IMR-90 (cell line): Measurements from ENCODE around the gene DDX41. TPM values are rescaled to one million over a fixed set of nuclear protein-coding genes. Genes with fewer than 3 reads are reported as not detected.

Experiments used
- ATAC-seq: fragments of 200-7000 bp; cut with Tn5 transposase; 2 replicates; pipeline ENCODE4 v1.9.1; 2020; ENCODE audit warnings: low read depth, mild to moderate bottlenecking, moderate library complexity
- BruUV-seq: library from RNA; stranded (reverse); fragments of 400-500 nt; replicated peaks from 2 replicates; lab custom pipeline; 2021; lab: Mats Ljungman, UMichigan
- CTCF ChIA-PET: fragments of 300-600 bp; formaldehyde crosslinking; extraction: SDS; loops from one replicate; lab custom pipeline; 2021; ENCODE audit warnings: antibody characterized with exemption; lab: Yijun Ruan, JAX
- POLR2A ChIA-PET: fragments of 300-600 bp; sonication (Branson Sonifier 250); formaldehyde crosslinking; loops from one replicate; lab custom pipeline; 2022; ENCODE audit warnings: antibody characterized with exemption; ENCODE audit not compliant: unreplicated experiment; lab: Charles Lee
- DNase-seq: peaks from one replicate; pipeline ENCODE4 v3.0.0; 2013
- H2AFZ ChIP-seq: replicated peaks from 2 replicates; pipeline ENCODE3; 2013; ENCODE audit warnings: low read length, mild to moderate bottlenecking; ENCODE audit not compliant: poor library complexity
- H2AK5ac ChIP-seq: 2 replicates; pipeline ENCODE4 v1.6.1; 2013; ENCODE audit warnings: low read depth, low read length, inconsistent platforms
- H2AK9ac ChIP-seq: replicated peaks from 2 replicates; pipeline ENCODE3; 2013; ENCODE audit warnings: mild to moderate bottlenecking, low read depth, low read length, moderate library complexity; ENCODE audit not compliant: poor library complexity
- H2BK120ac ChIP-seq: 2 replicates; pipeline ENCODE4 v1.6.1; 2013; ENCODE audit warnings: low read depth, low read length, inconsistent platforms
- H2BK15ac ChIP-seq: 3 replicates; pipeline ENCODE4 v1.6.1; 2013; ENCODE audit warnings: low read depth, low read length, inconsistent platforms
- H2BK20ac ChIP-seq: 2 replicates; pipeline ENCODE4 v1.6.1; 2013; ENCODE audit warnings: low read depth, mild to moderate bottlenecking, inconsistent platforms, low read length, moderate library complexity
- H2BK5ac ChIP-seq: 2 replicates; pipeline ENCODE4 v1.6.1; 2013; ENCODE audit warnings: mild to moderate bottlenecking, low read depth, low read length, inconsistent platforms; ENCODE audit not compliant: poor library complexity, severe bottlenecking
- H3K14ac ChIP-seq: replicated peaks from 2 replicates; pipeline ENCODE4 v1.6.1; 2013; ENCODE audit warnings: low read depth, low read length, inconsistent platforms
- H3K18ac ChIP-seq: 2 replicates; pipeline ENCODE4 v1.6.1; 2013; ENCODE audit warnings: low read depth, low read length, control low read depth
- H3K23ac ChIP-seq: 2 replicates; pipeline ENCODE4 v1.6.1; 2013; ENCODE audit warnings: low read depth, low read length, inconsistent platforms
- H3K27ac ChIP-seq: 2 replicates; pipeline ENCODE4 v1.5.1; 2013; ENCODE audit warnings: mild to moderate bottlenecking, control low read depth, low read length; ENCODE audit not compliant: insufficient read depth
- H3K27me3 ChIP-seq: 2 replicates; pipeline ENCODE4 v1.6.1; 2013; ENCODE audit warnings: low read length; ENCODE audit not compliant: control insufficient read depth, insufficient read depth
- H3K36me3 ChIP-seq: 2 replicates; pipeline ENCODE4 v1.6.1; 2013; ENCODE audit warnings: low read length, mixed read lengths; ENCODE audit not compliant: control insufficient read depth, insufficient read depth
- H3K4ac ChIP-seq: 2 replicates; pipeline ENCODE4 v1.6.1; 2013; ENCODE audit warnings: low read depth, low read length, inconsistent platforms
- H3K4me1 ChIP-seq: 2 replicates; pipeline ENCODE4 v1.6.1; 2013; ENCODE audit warnings: low read length, mixed read lengths; ENCODE audit not compliant: control insufficient read depth, insufficient read depth
- H3K4me2 ChIP-seq: 2 replicates; pipeline ENCODE4 v1.6.1; 2013; ENCODE audit warnings: low read depth, mild to moderate bottlenecking, control low read depth, low read length, moderate library complexity
- H3K4me3 ChIP-seq: 2 replicates; pipeline ENCODE4 v1.5.1; 2013; ENCODE audit warnings: low read depth, mild to moderate bottlenecking, control low read depth, low read length, moderate library complexity; ENCODE audit not compliant: insufficient read depth
- H3K56ac ChIP-seq: 2 replicates; pipeline ENCODE4 v1.6.1; 2013; ENCODE audit warnings: low read length, inconsistent platforms; ENCODE audit not compliant: insufficient read depth; ENCODE audit errors: extremely low read depth
- H3K79me1 ChIP-seq, 2 experiments: 2 replicates each; pipeline ENCODE4 v1.6.1; 2013; ENCODE audit warnings: low read length in 2 of 2, inconsistent platforms in 1 of 2, low read depth in 1 of 2
- H3K9ac ChIP-seq: 2 replicates; pipeline ENCODE4 v1.6.1; 2013; ENCODE audit warnings: low read depth, low read length, control low read depth
- H3K9me1 ChIP-seq: 2 replicates; pipeline ENCODE4 v1.6.1; 2013; ENCODE audit warnings: low read length, inconsistent platforms; ENCODE audit not compliant: insufficient read depth
- H3K9me3 ChIP-seq: 2 replicates; pipeline ENCODE4 v1.6.1; 2013; ENCODE audit warnings: low read length; ENCODE audit not compliant: control insufficient read depth, insufficient read depth
- H4K20me1 ChIP-seq: 2 replicates; pipeline ENCODE4 v1.6.1; 2013; ENCODE audit warnings: low read length, inconsistent platforms; ENCODE audit not compliant: insufficient read depth
- H4K5ac ChIP-seq: 2 replicates; pipeline ENCODE4 v1.6.1; 2013; ENCODE audit warnings: mild to moderate bottlenecking, low read depth, low read length, control low read depth
- H4K8ac ChIP-seq, 2 experiments: 2 replicates each; pipeline ENCODE4 v1.6.1; 2013; ENCODE audit warnings: low read depth in 2 of 2, low read length in 2 of 2, control low read depth in 1 of 2, inconsistent platforms in 1 of 2
- H4K91ac ChIP-seq: 2 replicates; pipeline ENCODE4 v1.6.1; 2013; ENCODE audit warnings: low read depth, low read length, inconsistent platforms; ENCODE audit not compliant: insufficient read depth
- BHLHE40 ChIP-seq: fragments of 150-350 bp; IDR thresholded peaks from 2 replicates; pipeline ENCODE4 v1.6.1; 2016; ENCODE audit warnings: mild to moderate bottlenecking, low read depth, low read length
- CHD1 ChIP-seq: IDR thresholded peaks from 2 replicates; pipeline ENCODE4 v1.6.1; 2012; ENCODE audit warnings: low read depth, low read length, improper control_type of control experiment
- FOS ChIP-seq: fragments of 150-350 bp; IDR thresholded peaks from 2 replicates; pipeline ENCODE4 v1.6.1; 2016; ENCODE audit warnings: low read depth, low read length
- MAFK ChIP-seq: IDR thresholded peaks from 2 replicates; pipeline ENCODE4 v1.6.1; 2012; ENCODE audit warnings: low read depth, low read length, improper control_type of control experiment
- MAZ ChIP-seq: IDR thresholded peaks from 2 replicates; pipeline ENCODE4 v1.6.1; 2012; ENCODE audit warnings: low read depth, mild to moderate bottlenecking, low read length, improper control_type of control experiment, moderate library complexity, borderline replicate concordance
- MXI1 ChIP-seq: IDR thresholded peaks from 2 replicates; pipeline ENCODE4 v1.6.1; 2012; ENCODE audit warnings: low read depth, mild to moderate bottlenecking, low read length, moderate library complexity, borderline replicate concordance
- POLR2A ChIP-seq: IDR thresholded peaks from 2 replicates; pipeline ENCODE4 v1.6.1; 2012; ENCODE audit warnings: mild to moderate bottlenecking, low read depth, low read length
- SMC3 ChIP-seq: fragments of 150-350 bp; IDR thresholded peaks from 2 replicates; pipeline ENCODE4 v1.6.1; 2016; ENCODE audit warnings: low read depth, mild to moderate bottlenecking, antibody characterized with exemption, low read length, moderate library complexity
- WGBS, 2 experiments: methylation state at CpG; one replicate each; pipeline versions ENCODE4 v1.1.5 to v1.1.7; 2013; ENCODE audit warnings: missing lambda C conversion rate in 2 of 2; ENCODE audit not compliant: insufficient read length in 1 of 2; ENCODE audit errors: extremely low coverage in 2 of 2; 5-methylcytosine and 5-hydroxymethylcytosine counted together
- dilution Hi-C: fragments of 300-500 bp; cut with HindIII; formaldehyde crosslinking; loops from one replicate; pipeline ENCODE4 v1.14.3; 2018; ENCODE audit warnings: low sequenced_read_pairs; ENCODE audit not compliant: unreplicated experiment
- in situ Hi-C: fragments of 300-500 bp; cut with MboI; formaldehyde crosslinking; loops from 3 replicates; pipeline ENCODE4 v1.14.3; 2019; ENCODE audit warnings: low sequenced_read_pairs, inconsistent platforms, mixed read lengths
- intact Hi-C: fragments of 100-400 bp; cut with micrococcal nuclease; formaldehyde crosslinking; loops from 2 replicates; pipeline ENCODE4 v1.10.0; 2022
- polyA plus RNA-seq, 3 experiments: library from polyadenylated mRNA; depleted of rRNA; stranded (reverse); fragments of >200 nt; gene quantifications; 2 replicates each; pipeline ENCODE4 v1.2.3, GENCODE V29; 2012; ENCODE audit warnings: low replicate concordance in 1 of 3
- total RNA-seq: library from RNA; depleted of rRNA; stranded (reverse); fragments of >200 nt; gene quantifications from 2 replicates; pipeline ENCODE4 v1.2.3, GENCODE V29; 2012
- TF ChIP-seq, protein P1 (sequence below): fragments of 150-350 bp; IDR thresholded peaks from 2 replicates; pipeline ENCODE4 v1.6.1; 2017; ENCODE audit warnings: mild to moderate bottlenecking, antibody characterized with exemption, low read length, low read depth
- TF ChIP-seq, protein P2 (sequence below): conservative IDR thresholded peaks from 2 replicates; pipeline ENCODE4 v1.5.1; 2012; ENCODE audit warnings: mild to moderate bottlenecking, low read depth, low read length, improper control_type of control experiment

Gene DDX41
- total and polyA plus RNA-seq, 2 of the 4 experiments (the other 2 are of a cell fraction): 130 to 170 TPM

DNA sequence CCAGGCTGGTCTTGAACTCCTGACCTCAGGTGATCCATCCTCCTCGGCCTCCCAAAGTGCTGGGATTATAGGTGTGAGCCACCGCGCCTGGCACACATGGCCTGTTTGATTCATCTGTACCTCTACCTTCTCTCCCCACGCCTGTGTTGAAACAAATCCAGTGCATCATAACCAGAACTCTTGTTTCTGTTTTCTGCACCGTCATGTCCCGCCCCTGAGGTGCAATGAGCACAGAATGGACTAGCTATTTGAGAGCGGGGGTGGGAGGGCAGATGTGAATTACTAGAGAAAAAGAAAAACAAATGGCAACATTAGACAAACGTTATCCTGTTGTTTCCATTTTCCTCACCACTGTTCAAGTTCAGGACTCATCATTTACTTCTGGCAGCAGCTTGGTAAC, 48.3 kb upstream of the DDX41 start:
- H3K27ac ChIP-seq: no peak overlapping the region
- H2BK15ac ChIP-seq: no peak overlapping the region
- H2AFZ ChIP-seq: no peak overlapping the region
- H2BK120ac ChIP-seq: no peak overlapping the region
- dilution Hi-C loops (no loop called here), intact Hi-C loops (no loop called here), in situ Hi-C loops (no loop called here)
- no TSS peak for BruUV-seq
- H2BK5ac ChIP-seq: no peak overlapping the region
- no peak overlapping the region for H2AK9ac ChIP-seq
- peaks cover 17% of the 10 kb centered on the region for H3K27me3 ChIP-seq
- no peaks in the 10 kb centered on the region for H3K9me3 ChIP-seq
- H3K56ac ChIP-seq: no peak overlapping the region
- no peaks in the 10 kb centered on the region for H3K9me1 ChIP-seq
- CTCF ChIA-PET: no interaction called here
- no peak for ATAC-seq
- H2BK20ac ChIP-seq: no peak overlapping the region
- no peak overlapping the region for H3K4ac ChIP-seq
- H3K18ac ChIP-seq: no peak overlapping the region
- no peaks in the 10 kb centered on the region for H3K79me1 ChIP-seq
- no peak overlapping the region for H3K4me3 ChIP-seq
- H3K4me2 ChIP-seq: no peak overlapping the region
- H3K9ac ChIP-seq: no peak overlapping the region
- no peaks in the 10 kb centered on the region for H4K20me1 ChIP-seq
- no CpG with 5 or more reads among the region's 8 CpGs for whole genome bisulfite sequencing, 2 experiments
- no peak for DNase-seq
- no peak overlapping the region for H4K5ac ChIP-seq
- H3K4me1 ChIP-seq: no peaks in the 10 kb centered on the region
- no peak overlapping the region for H4K8ac ChIP-seq
- no peaks in the 10 kb centered on the region for H3K36me3 ChIP-seq
- H3K23ac ChIP-seq: no peak overlapping the region
- H2AK5ac ChIP-seq: no peak overlapping the region
- no peak overlapping the region for H4K91ac ChIP-seq
- TF ChIP-seq, protein P1, sequence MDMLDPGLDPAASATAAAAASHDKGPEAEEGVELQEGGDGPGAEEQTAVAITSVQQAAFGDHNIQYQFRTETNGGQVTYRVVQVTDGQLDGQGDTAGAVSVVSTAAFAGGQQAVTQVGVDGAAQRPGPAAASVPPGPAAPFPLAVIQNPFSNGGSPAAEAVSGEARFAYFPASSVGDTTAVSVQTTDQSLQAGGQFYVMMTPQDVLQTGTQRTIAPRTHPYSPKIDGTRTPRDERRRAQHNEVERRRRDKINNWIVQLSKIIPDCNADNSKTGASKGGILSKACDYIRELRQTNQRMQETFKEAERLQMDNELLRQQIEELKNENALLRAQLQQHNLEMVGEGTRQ: no peak
- TF ChIP-seq FOS: no peak
- TF ChIP-seq SMC3: no peak
- no peak for TF ChIP-seq BHLHE40
- TF ChIP-seq POLR2A: no peak
- no peak for TF ChIP-seq CHD1
- TF ChIP-seq, protein P2, sequence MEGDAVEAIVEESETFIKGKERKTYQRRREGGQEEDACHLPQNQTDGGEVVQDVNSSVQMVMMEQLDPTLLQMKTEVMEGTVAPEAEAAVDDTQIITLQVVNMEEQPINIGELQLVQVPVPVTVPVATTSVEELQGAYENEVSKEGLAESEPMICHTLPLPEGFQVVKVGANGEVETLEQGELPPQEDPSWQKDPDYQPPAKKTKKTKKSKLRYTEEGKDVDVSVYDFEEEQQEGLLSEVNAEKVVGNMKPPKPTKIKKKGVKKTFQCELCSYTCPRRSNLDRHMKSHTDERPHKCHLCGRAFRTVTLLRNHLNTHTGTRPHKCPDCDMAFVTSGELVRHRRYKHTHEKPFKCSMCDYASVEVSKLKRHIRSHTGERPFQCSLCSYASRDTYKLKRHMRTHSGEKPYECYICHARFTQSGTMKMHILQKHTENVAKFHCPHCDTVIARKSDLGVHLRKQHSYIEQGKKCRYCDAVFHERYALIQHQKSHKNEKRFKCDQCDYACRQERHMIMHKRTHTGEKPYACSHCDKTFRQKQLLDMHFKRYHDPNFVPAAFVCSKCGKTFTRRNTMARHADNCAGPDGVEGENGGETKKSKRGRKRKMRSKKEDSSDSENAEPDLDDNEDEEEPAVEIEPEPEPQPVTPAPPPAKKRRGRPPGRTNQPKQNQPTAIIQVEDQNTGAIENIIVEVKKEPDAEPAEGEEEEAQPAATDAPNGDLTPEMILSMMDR: no peak
- no peak for TF ChIP-seq MAFK
- TF ChIP-seq MXI1: no peak
- TF ChIP-seq MAZ: no peak
- POLR2A ChIA-PET: no interaction called here
- no peak overlapping the region for H3K14ac ChIP-seq
